OCI-LY7 (cell line): Measurements from ENCODE around the gene CYP2D6. TPM values are rescaled to one million over a fixed set of nuclear protein-coding genes. Genes with fewer than 3 reads are reported as not detected.

Experiments
- BruUV-seq: library from RNA; stranded (reverse); fragments of 400-500 nt; replicated peaks from 2 replicates; lab custom pipeline; 2021; lab: Mats Ljungman, UMichigan
- CTCF ChIA-PET: fragments of 300-600 bp; sonication (Branson Sonifier 250); formaldehyde crosslinking; loops from one replicate; lab custom pipeline; 2022; ENCODE audit warnings: antibody characterized with exemption; ENCODE audit not compliant: unreplicated experiment; lab: Charles Lee
- POLR2A ChIA-PET: fragments of 300-600 bp; sonication (Branson Sonifier 250); formaldehyde crosslinking; loops from one replicate; lab custom pipeline; 2022; ENCODE audit warnings: antibody characterized with exemption; lab: Charles Lee
- DNase-seq: peaks from one replicate; pipeline ENCODE4 v3.0.0-alpha.2; 2015; ENCODE audit warnings: low spot score
- H2AFZ ChIP-seq: fragments of 200-600 bp; sonication (generic), shearing (Covaris generic); 2 replicates; pipeline ENCODE4 v1.6.1; 2014; ENCODE audit warnings: mild to moderate bottlenecking, antibody characterized with exemption, low read length, moderate library complexity
- H3K27ac ChIP-seq: fragments of 200-600 bp; sonication (generic); 2 replicates; pipeline ENCODE4 v1.5.1; 2014; ENCODE audit warnings: mixed run types, low read depth, mild to moderate bottlenecking, moderate library complexity, low read length, inconsistent platforms; ENCODE audit not compliant: poor library complexity, severe bottlenecking
- H3K36me3 ChIP-seq: fragments of 200-600 bp; sonication (generic); 2 replicates; pipeline ENCODE4 v1.6.1; 2014; ENCODE audit warnings: mild to moderate bottlenecking, antibody characterized with exemption, low read length, moderate library complexity, mixed read lengths; ENCODE audit not compliant: insufficient read depth
- H3K4me1 ChIP-seq: fragments of 200-600 bp; sonication (generic); 2 replicates; pipeline ENCODE4 v1.5.1; 2014; ENCODE audit warnings: mild to moderate bottlenecking, low read length; ENCODE audit not compliant: insufficient read depth, poor library complexity, severe bottlenecking
- H3K4me2 ChIP-seq: fragments of 200-600 bp; sonication (generic); 2 replicates; pipeline ENCODE4 v1.6.1; 2014; ENCODE audit warnings: mild to moderate bottlenecking, low read length
- H3K4me3 ChIP-seq: fragments of 200-600 bp; sonication (generic); 2 replicates; pipeline ENCODE4 v1.5.1; 2014; ENCODE audit warnings: mild to moderate bottlenecking, low read depth, low read length; ENCODE audit not compliant: poor library complexity, severe bottlenecking
- H3K79me2 ChIP-seq: fragments of 200-600 bp; sonication (generic); 2 replicates; pipeline ENCODE4 v1.6.1; 2016; ENCODE audit warnings: low read depth, mild to moderate bottlenecking, low read length, moderate library complexity, mixed read lengths; ENCODE audit not compliant: insufficient read depth
- H3K9me2 ChIP-seq: fragments of 200-600 bp; sonication (generic); 2 replicates; pipeline ENCODE4 v1.6.1; 2016; ENCODE audit warnings: mild to moderate bottlenecking, low read length, mixed read lengths; ENCODE audit not compliant: insufficient read depth
- H3K9me3 ChIP-seq: fragments of 200-600 bp; sonication (generic); 2 replicates; pipeline ENCODE4 v1.6.1; 2014; ENCODE audit warnings: mild to moderate bottlenecking, mixed run types, low read length, mixed read lengths
- H4K20me1 ChIP-seq: fragments of 200-600 bp; sonication (generic); 2 replicates; pipeline ENCODE4 v1.6.1; 2014; ENCODE audit warnings: mild to moderate bottlenecking, antibody characterized with exemption, low read length, moderate library complexity, mixed read lengths; ENCODE audit not compliant: insufficient read depth
- CTCF ChIP-seq: fragments of 200-600 bp; sonication (generic); conservative IDR thresholded peaks from 2 replicates; pipeline ENCODE4 v1.5.1; 2014; ENCODE audit warnings: mild to moderate bottlenecking, antibody characterized with exemption, low read length, moderate library complexity, mixed read lengths
- EZH2phosphoT487 ChIP-seq: fragments of 200-600 bp; sonication (generic); IDR thresholded peaks from 2 replicates; pipeline ENCODE4 v1.6.1; 2018; ENCODE audit warnings: low read depth, borderline replicate concordance, mild to moderate bottlenecking, mixed run types, antibody characterized with exemption, low read length, moderate library complexity, mixed read lengths
- intact Hi-C: fragments of 100-400 bp; cut with micrococcal nuclease; formaldehyde crosslinking; loops from one replicate; pipeline ENCODE4 v1.10.0; 2022; ENCODE audit not compliant: unreplicated experiment
- total RNA-seq, 2 experiments: library from RNA; depleted of rRNA in 1 of 2; stranded (reverse); fragments of >200 nt in 1 of 2; shearing (Covaris generic) in 1 of 2; gene quantifications; 2 replicates each; pipeline ENCODE4 v1.2.3, GENCODE V29; 2014 to 2022

CYP2D6 gene
- total RNA-seq, 2 experiments from 2014 or later = 3.0 to 4.1 TPM

GRCh38 chr22:42086051-42086450, 44.6 kb downstream of the CYP2D6 start:
- H4K20me1 ChIP-seq = no peaks in the 10 kb centered on the region
- POLR2A ChIA-PET = no interaction called here

GRCh38 chr22:42084874-42085273, 45.7 kb downstream of the CYP2D6 start:
- no peak overlapping the region for H3K4me3 ChIP-seq
- no peak for TF ChIP-seq EZH2phosphoT487
- TF ChIP-seq CTCF = no peak
- no TSS peak for BruUV-seq
- no peaks in the 10 kb centered on the region for H4K20me1 ChIP-seq
- peaks cover 43% of the 10 kb centered on the region for H3K79me2 ChIP-seq
- no peak overlapping the region for H2AFZ ChIP-seq
- intact Hi-C loops = no loop called here
- peaks cover 75% of the 10 kb centered on the region for H3K36me3 ChIP-seq
- no peak overlapping the region for H3K27ac ChIP-seq
- DNase-seq = no peak
- POLR2A ChIA-PET = interaction anchor here (0.6 to 0.7 kb wide), 2 partner anchors 432 to 456 kb away, joined by 3 to 4 read pairs; no protein-coding TSS in a partner anchor
- peaks cover 23% of the 10 kb centered on the region for H3K4me1 ChIP-seq
- CTCF ChIA-PET = no interaction called here
- peaks cover 12% of the 10 kb centered on the region for H3K9me3 ChIP-seq
- no peaks in the 10 kb centered on the region for H3K9me2 ChIP-seq
- no peak overlapping the region for H3K4me2 ChIP-seq

More at GRCh38 chr22:42086051-42086450, 44.6 kb downstream of the CYP2D6 start:
- H3K9me2 ChIP-seq = no peaks in the 10 kb centered on the region
- H3K4me1 ChIP-seq = peaks cover 18% of the 10 kb centered on the region
- BruUV-seq = no TSS peak
- no peak for TF ChIP-seq EZH2phosphoT487
- no peak for TF ChIP-seq CTCF
- H3K4me2 ChIP-seq = no peak overlapping the region
- H2AFZ ChIP-seq = no peak overlapping the region
- peaks cover 32% of the 10 kb centered on the region for H3K79me2 ChIP-seq
- CTCF ChIA-PET = no interaction called here
- no peak for DNase-seq
- no peak overlapping the region for H3K27ac ChIP-seq
- intact Hi-C loops = no loop called here
- H3K4me3 ChIP-seq = no peak overlapping the region
- peaks cover 75% of the 10 kb centered on the region for H3K36me3 ChIP-seq
- H3K9me3 ChIP-seq = peaks cover 12% of the 10 kb centered on the region

- TF ChIP-seq EZH2phosphoT487 = no peak
- H3K79me2 ChIP-seq = peaks cover 29% of the 10 kb centered on the region
- no peaks in the 10 kb centered on the region for H3K9me3 ChIP-seq
- ChIA-PET CTCF (no interaction called here), POLR2A (interaction anchor here (0.5 kb wide), 1 partner anchor 346 kb away, joined by 3 read pairs; no protein-coding TSS in a partner anchor)
- H3K36me3 ChIP-seq = peaks cover 60% of the 10 kb centered on the region
- no TSS peak for BruUV-seq
- no peaks in the 10 kb centered on the region for H3K9me2 ChIP-seq
- no peak overlapping the region for H3K4me2 ChIP-seq
- H2AFZ ChIP-seq = no peak overlapping the region
- no peak for DNase-seq
- intact Hi-C loops = no loop called here
- no peak overlapping the region for H3K4me3 ChIP-seq
- no peaks in the 10 kb centered on the region for H4K20me1 ChIP-seq
- H3K27ac ChIP-seq = no peak overlapping the region
- H3K4me1 ChIP-seq = peaks cover 25% of the 10 kb centered on the region
Measured at GRCh38 chr22:42083119-42083518, 47.5 kb downstream of the CYP2D6 start.
